AG04449 (cell line): ENCODE data around the gene TRIM54.
"Not testable (repeated sequence)": the region's sequence is repeated elsewhere in the genome, so short reads cannot be mapped to it uniquely, and the experiment has no call there.

Source experiments
- CTCF ChIA-PET: fragments of 350-600 bp; formaldehyde crosslinking; extraction: SDS; loops from one replicate; lab custom pipeline; 2021; ENCODE audit warnings: antibody characterized with exemption; lab: Yijun Ruan, JAX
- POLR2A ChIA-PET: fragments of 400-600, 350-600 bp; formaldehyde crosslinking; extraction: SDS; loops from one replicate; lab custom pipeline; 2020; ENCODE audit warnings: antibody characterized with exemption, inconsistent platforms; lab: Yijun Ruan, JAX
- DNase-seq: peaks from one replicate; pipeline ENCODE4 v3.0.0-alpha.2; 2010; ENCODE audit warnings: low read depth, low spot score
- H3K4me3 ChIP-seq: 2 replicates; pipeline ENCODE4 v1.5.1; 2011; ENCODE audit warnings: low read depth, mild to moderate bottlenecking, control low read depth, low read length
- TF ChIP-seq, protein P1 (sequence below): IDR thresholded peaks from one replicate; pipeline ENCODE4 v1.5.1; 2011; ENCODE audit warnings: mild to moderate bottlenecking, moderate library complexity, low read length, control low read depth, inconsistent platforms; ENCODE audit not compliant: insufficient read depth; ENCODE audit errors: missing control alignments

Gene TRIM54

GRCh38 chr2:27314709-27315108 is 32.5 kb downstream of the TRIM54 start:
- no peak overlapping the region for H3K4me3 ChIP-seq
- no peak for DNase-seq
- POLR2A ChIA-PET = no interaction called here
- TF ChIP-seq, protein P1, sequence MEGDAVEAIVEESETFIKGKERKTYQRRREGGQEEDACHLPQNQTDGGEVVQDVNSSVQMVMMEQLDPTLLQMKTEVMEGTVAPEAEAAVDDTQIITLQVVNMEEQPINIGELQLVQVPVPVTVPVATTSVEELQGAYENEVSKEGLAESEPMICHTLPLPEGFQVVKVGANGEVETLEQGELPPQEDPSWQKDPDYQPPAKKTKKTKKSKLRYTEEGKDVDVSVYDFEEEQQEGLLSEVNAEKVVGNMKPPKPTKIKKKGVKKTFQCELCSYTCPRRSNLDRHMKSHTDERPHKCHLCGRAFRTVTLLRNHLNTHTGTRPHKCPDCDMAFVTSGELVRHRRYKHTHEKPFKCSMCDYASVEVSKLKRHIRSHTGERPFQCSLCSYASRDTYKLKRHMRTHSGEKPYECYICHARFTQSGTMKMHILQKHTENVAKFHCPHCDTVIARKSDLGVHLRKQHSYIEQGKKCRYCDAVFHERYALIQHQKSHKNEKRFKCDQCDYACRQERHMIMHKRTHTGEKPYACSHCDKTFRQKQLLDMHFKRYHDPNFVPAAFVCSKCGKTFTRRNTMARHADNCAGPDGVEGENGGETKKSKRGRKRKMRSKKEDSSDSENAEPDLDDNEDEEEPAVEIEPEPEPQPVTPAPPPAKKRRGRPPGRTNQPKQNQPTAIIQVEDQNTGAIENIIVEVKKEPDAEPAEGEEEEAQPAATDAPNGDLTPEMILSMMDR = no peak
- CTCF ChIA-PET = interaction anchor here (0.8 to 4.5 kb wide), 7 partner anchors 11 to 469 kb away, joined by 3 to 42 read pairs (median 4); partner anchors contain the start of gene EIF2B4

GRCh38 chr2:27315122-27315521 is 32.9 kb downstream of the TRIM54 start:
- no peak for DNase-seq
- CTCF ChIA-PET = interaction anchor here (0.9 to 4.5 kb wide), 5 partner anchors 12 to 353 kb away, joined by 3 to 42 read pairs (median 4); partner anchors contain the start of gene EIF2B4
- POLR2A ChIA-PET = no interaction called here
- no peak overlapping the region for H3K4me3 ChIP-seq
- TF ChIP-seq, protein P1 = no peak

DNA sequence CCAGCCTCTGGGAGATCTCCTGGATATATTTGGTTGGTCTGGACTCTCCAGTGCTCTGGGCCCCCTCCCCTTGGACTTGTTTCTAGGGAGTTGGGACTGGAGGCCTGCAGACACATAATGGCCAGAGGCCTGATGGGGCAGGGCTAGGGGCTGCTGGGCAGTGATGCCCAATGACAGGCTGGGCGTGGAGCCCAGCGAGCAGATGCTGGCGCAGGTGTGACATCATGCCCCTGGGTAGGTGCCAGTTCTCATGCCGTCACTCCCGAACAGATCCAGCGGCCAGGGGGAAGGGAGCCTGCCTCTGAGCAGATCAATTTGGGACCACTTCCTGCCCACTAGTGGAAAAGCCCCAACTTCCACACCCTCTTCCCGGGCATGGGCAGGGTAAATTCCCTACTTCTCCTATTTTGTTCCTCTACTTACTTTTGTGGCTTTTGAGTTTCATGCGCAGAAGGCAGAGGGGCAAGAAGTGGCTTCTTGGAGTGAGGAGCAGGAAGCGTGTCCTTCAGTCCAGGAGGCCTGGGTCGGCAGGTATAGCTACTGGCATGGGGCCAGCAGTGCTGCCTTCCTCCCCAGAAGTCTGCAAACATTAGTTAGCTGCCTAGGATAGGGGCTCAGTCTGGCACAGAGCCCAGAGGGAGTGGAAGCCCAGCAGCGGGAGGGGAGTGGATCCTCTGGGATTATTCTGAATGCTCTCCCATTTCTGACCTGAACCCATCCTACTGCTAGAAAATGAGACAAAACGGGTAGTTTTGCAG is 34.6 kb downstream of the TRIM54 start:
- ChIA-PET POLR2A (no interaction called here), CTCF (interaction anchor here (8.1 kb wide), 1 partner anchor 13 kb away, joined by 94 read pairs; no protein-coding TSS in a partner anchor)
- DNase-seq = no peak
- no peak overlapping the region for H3K4me3 ChIP-seq
- TF ChIP-seq, protein P1 = no peak

DNA sequence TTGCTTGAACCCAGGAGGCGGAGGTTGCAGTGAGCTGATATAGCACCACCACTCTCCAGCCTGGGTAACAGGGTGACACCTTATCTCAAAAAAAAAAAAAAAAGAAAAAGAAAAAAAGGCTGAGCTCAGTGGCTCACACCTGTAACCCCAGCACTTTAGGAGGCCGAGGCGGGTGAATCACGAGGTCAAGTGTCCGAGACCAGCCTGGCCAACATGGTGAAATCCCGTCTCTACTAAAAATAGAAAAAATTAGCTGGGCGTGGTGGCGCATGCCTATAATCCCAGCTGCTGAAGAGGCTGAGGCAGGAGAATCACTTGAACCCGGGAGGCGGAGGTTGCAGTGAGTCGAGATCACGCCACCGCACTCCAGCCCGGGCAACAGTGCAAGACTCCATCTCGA is 37.6 kb downstream of the TRIM54 start:
- H3K4me3 ChIP-seq, DNase-seq: not testable (repeated sequence)
- POLR2A ChIA-PET = interaction anchor here (0.7 kb wide), 1 partner anchor 218 kb away, joined by 3 read pairs; no protein-coding TSS in a partner anchor
- CTCF ChIA-PET = interaction anchor here (0.6 to 8.1 kb wide), 9 partner anchors 8 to 363 kb away, joined by 3 to 94 read pairs (median 4); partner anchors contain the start of gene EIF2B4

- H3K4me3 ChIP-seq = peak overlapping the region; percentile 2
- TF ChIP-seq, protein P1 = peak; percentile 70
- POLR2A ChIA-PET = interaction anchor here (1.2 kb wide), 1 partner anchor 36 kb away, joined by 3 read pairs; the partner anchor contains the start of gene GTF3C2
These were observed 38.8 kb downstream of the TRIM54 start for GRCh38 chr2:27320958-27321543.

DNA sequence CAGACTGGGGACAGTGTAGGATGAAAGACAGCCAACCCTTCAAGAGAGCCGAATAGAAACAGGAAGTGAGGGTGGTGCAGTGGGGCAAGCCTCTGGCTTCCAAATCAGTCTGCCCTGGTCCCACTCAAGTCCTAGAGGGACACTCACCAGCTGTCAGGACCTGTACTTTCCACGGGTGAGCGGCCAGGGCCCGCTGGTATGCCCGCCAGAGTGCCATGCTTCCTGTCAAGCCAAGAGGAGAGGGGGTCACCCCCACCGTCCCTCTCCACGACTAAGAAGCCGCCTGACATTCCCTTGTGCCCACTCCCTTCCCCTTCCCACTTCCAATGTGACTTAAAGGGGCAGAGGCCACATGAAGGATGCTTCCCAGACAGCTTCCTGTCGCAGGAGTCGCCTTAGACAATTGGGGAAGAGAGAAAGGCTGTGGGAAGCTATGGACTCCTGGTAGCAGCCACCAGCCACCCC is 40.1 kb downstream of the TRIM54 start:
- H3K4me3 ChIP-seq = peak overlapping the region; percentile 96
- POLR2A ChIA-PET = interaction anchor here (0.6 to 2.9 kb wide), 3 partner anchors 14 to 1676 kb away, joined by 3 to 11 read pairs (median 5); partner anchors contain the start of gene GTF3C2
- CTCF ChIA-PET = interaction anchor here (0.6 to 8.1 kb wide), 9 partner anchors 11 to 56 kb away, joined by 3 to 94 read pairs (median 5); partner anchors contain the start of gene EIF2B4
- TF ChIP-seq, protein P1 = no peak
- no peak for DNase-seq

More at GRCh38 chr2:27320958-27321543, 38.8 kb downstream of the TRIM54 start:
- CTCF ChIA-PET = interaction anchor here (0.6 to 8.1 kb wide), 16 partner anchors 9 to 197 kb away, joined by 3 to 94 read pairs (median 4); partner anchors contain the start of genes ABHD1, EIF2B4 and UCN
- DNase-seq = peak; percentile 97
